ENCODE results near the gene MYO5A.
A peak's percentile ranks its signal among the peaks of the same experiment; 100 is the strongest.
"Not testable (repeated sequence)": the region's sequence is repeated elsewhere in the genome, so short reads cannot be mapped to it uniquely, and the experiment has no call there.

Gene MYO5A

DNA sequence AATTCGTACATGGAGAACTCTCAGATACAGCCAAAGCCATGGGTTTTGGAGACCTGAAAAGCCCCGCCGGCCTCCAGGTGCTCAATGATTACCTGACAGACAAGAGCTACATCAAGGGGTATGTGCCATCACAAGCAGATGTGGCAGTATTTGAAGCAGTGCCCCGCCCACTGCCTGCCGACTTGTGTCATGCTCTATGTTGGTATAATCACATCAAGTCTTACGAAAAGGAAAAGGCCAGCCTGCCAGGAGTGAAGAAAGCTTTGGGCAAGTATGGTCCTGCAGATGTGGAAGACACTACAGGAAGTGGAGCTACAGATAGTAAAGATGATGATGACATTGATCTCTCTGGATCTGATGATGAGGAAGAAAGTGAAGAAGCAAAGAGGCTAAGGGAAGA lies 23.5 kb downstream of the MYO5A start:
- DNase-seq (ENCODE audit: low spot score) = no peak

GRCh38 chr15:52503788-52504496 lies 24.7 kb downstream of the MYO5A start:
- DNase-seq (ENCODE audit: low spot score) = peak; percentile 19

GRCh38 chr15:52502608-52503007 lies 26.1 kb downstream of the MYO5A start:
- DNase-seq (ENCODE audit: low spot score) = no peak

- no peak for DNase-seq (ENCODE audit: low spot score)
Measured at GRCh38 chr15:52499506-52499905, 29.2 kb downstream of the MYO5A start.

GRCh38 chr15:52498706-52499105 lies 30.0 kb downstream of the MYO5A start:
- DNase-seq (ENCODE audit: low spot score) = no peak

- peak; percentile 49 for DNase-seq (ENCODE audit: low spot score)
Measured at GRCh38 chr15:52496776-52497470, 31.8 kb downstream of the MYO5A start.

- DNase-seq (ENCODE audit: low spot score) = no peak
Measured at GRCh38 chr15:52496175-52496574, 32.5 kb downstream of the MYO5A start.

DNA sequence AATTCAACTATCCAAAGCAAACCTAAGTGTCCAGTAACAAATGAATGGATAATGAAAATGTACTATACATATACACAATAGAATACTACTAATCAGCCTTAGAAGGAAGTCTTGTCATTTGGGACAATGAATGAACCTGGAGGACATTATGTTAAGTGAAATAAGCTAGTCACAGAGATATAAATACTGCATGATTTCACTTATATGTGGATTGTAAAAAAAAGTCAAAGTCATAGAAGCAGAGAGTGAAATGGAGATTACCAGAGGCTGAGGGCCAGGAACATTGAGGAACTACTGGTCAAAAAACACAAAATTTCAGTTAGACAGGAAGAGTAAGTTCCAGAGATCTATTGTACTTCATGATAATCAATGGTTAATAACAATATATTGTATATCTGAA lies 33.6 kb downstream of the MYO5A start:
- DNase-seq (ENCODE audit: low spot score) = no peak

DNA sequence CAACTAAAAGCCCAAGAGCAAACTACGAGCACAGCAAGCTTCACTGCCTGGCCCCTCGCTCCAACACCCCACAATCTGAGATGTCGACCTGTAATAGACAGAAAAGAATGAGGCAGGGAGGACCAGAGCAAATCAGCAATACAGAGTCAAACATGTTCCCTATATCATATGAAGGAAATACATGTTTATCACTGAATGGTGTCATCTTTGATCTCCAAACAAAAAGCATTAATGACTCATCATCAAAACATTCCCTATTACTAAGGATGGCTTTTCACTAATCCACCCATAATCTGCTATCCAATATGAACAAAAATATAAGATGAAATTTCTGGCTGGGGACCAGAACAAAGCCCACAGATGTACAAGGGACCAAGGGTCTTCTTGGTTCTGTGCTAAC lies 34.7 kb downstream of the MYO5A start:
- DNase-seq (ENCODE audit: low spot score) = no peak

DNA sequence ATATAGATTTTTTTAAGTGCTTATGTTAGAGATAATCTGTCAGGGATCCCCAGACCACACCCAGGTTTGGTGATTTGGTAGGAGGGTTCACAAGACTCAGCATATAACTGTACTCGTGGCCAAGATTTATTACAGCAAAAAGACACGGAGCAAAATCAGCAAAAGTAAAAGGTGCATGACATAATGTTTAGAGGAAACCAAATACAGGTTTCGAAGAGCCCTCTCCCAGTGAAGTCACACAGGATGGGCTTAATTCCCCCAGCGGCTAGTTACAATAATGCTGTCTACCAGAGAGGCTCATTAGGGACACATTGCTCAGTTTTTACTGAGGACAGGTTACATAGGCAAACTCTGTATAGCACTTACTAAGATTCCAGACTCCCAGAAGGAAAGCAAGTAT lies 36.5 kb downstream of the MYO5A start:
- no peak for DNase-seq (ENCODE audit: low spot score)

- DNase-seq (ENCODE audit: low spot score) = no peak
Measured at GRCh38 chr15:52491472-52491871, 37.2 kb downstream of the MYO5A start.

- DNase-seq (ENCODE audit: low spot score) = not testable (repeated sequence)
Measured at GRCh38 chr15:52489430-52489829, 39.2 kb downstream of the MYO5A start.

- DNase-seq (ENCODE audit: low spot score) = no peak
Measured at GRCh38 chr15:52488830-52489229, 39.9 kb downstream of the MYO5A start.

GRCh38 chr15:52486003-52486996 lies 42.4 kb downstream of the MYO5A start:
- DNase-seq (ENCODE audit: low spot score) = no peak

- no peak for DNase-seq (ENCODE audit: low spot score)
Measured at GRCh38 chr15:52485290-52485689, 43.4 kb downstream of the MYO5A start.

GRCh38 chr15:52483707-52484106 lies 45.0 kb downstream of the MYO5A start:
- peak; percentile 47 for DNase-seq (ENCODE audit: low spot score)

DNA sequence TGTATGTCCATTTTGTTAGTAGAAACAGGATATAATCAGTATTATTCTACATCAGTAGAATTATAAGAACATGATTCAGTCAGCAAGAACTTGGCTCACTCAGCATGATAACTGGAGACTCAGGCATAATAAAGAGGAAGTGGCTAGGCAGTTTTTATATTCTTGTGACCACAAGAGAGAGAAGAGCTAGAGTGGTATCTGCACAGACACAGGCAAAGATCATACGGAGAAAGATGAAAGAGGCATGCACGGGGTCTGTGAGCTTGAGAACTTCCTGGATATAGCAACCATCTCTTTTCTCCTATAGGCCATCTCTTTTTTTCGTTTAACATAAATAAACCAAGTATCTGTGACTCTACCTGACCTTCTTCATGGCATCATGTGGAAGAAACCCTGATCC lies 46.8 kb downstream of the MYO5A start:
- DNase-seq (ENCODE audit: low spot score) = peak; percentile 77

GRCh38 chr15:52480990-52481389 lies 47.7 kb downstream of the MYO5A start:
- no peak for DNase-seq (ENCODE audit: low spot score)

GRCh38 chr15:52466716-52467115 lies 62.0 kb downstream of the MYO5A start:
- no peak for DNase-seq (ENCODE audit: low spot score)

DNA sequence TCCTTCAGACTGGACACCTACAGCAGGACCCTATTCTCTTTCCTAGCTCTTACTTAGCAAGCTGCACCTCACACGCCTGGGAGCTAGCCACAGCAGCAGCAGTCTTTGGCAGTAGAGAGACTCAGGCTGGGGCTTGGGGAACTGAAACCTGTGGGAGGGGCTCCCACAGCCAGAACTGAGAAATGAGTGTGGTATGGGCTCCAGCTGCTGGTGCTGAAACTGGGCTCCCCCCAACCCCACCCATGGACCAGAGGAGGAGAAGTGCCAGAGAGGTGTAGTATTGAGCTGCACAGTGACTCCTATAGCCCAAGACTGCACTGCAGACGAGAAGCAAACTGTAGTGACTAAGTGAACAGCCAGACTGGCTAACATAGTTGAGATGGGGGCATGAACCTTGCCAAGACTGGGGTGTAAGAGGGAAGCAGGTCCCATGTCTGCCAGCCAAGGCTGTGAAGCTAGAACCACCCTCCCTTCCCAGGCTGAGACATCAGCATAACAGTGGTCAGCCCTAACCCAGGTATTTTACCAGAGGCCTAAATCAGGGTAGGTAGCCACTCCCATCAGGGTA lies 62.5 kb downstream of the MYO5A start:
- DNase-seq (ENCODE audit: low spot score) = peak; percentile 78

- peak; percentile 75 for DNase-seq (ENCODE audit: low spot score)
Measured at GRCh38 chr15:52464478-52464877, 64.2 kb downstream of the MYO5A start.

- peak; percentile 20 for DNase-seq (ENCODE audit: low spot score)
Measured at GRCh38 chr15:52464040-52464439, 64.6 kb downstream of the MYO5A start.
